GM23338 (cell line): ENCODE measurements around the gene GRIA3.

Experiments used
- EZH2 ChIP-seq: fragments of 200-600 bp; sonication (generic); IDR thresholded peaks from one replicate; pipeline ENCODE4 v1.8.0; 2017; ENCODE audit warnings: antibody characterized with exemption, mild to moderate bottlenecking, low read depth; ENCODE audit not compliant: unreplicated experiment
- EZH2phosphoT487 ChIP-seq: fragments of 200-600 bp; sonication (generic); IDR thresholded peaks from one replicate; pipeline ENCODE4 v1.8.1; 2018; ENCODE audit warnings: antibody characterized with exemption; ENCODE audit not compliant: unreplicated experiment
- NANOG ChIP-seq: IDR thresholded peaks from 2 replicates; pipeline ENCODE4 v1.6.1; 2016; ENCODE audit warnings: antibody characterized with exemption, borderline replicate concordance
- REST ChIP-seq: IDR thresholded peaks from one replicate; pipeline ENCODE4 v1.6.1; 2018; ENCODE audit warnings: antibody characterized with exemption; ENCODE audit not compliant: unreplicated experiment
- STAT1 ChIP-seq: IDR thresholded peaks from one replicate; pipeline ENCODE4 v1.6.1; 2016; ENCODE audit warnings: antibody characterized with exemption; ENCODE audit not compliant: unreplicated experiment
- TF ChIP-seq, protein P1 (sequence below), 2 experiments: fragments of 200-600 bp in 1 of 2; sonication (generic) in 1 of 2; conservative IDR thresholded peaks; 2 replicates each; pipeline versions ENCODE4 v1.5.1 to v1.6.1; 2016 to 2017; ENCODE audit warnings: antibody characterized with exemption in 2 of 2, low read depth in 2 of 2, mild to moderate bottlenecking in 2 of 2, moderate library complexity in 1 of 2

DNA sequence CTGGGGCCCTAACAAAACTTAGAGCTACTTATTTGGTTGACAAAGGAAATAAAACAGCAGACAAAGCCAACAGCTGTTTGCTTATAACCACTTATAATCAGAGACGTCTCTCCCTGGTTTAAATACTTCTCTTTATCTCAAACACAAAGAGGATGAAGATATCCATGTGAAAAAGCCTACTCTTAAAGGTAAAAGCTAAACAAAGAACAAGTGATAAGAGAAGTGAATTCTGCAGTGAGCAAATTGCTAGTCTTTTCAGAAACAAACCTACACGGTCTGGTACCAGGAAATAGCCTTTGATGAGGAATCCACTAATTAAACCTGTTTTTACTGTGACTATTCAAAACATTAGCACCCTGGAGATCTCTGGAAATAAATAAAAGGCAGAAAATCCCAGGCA, 46.7 kb downstream of the GRIA3 start:
- TF ChIP-seq, protein P1, sequence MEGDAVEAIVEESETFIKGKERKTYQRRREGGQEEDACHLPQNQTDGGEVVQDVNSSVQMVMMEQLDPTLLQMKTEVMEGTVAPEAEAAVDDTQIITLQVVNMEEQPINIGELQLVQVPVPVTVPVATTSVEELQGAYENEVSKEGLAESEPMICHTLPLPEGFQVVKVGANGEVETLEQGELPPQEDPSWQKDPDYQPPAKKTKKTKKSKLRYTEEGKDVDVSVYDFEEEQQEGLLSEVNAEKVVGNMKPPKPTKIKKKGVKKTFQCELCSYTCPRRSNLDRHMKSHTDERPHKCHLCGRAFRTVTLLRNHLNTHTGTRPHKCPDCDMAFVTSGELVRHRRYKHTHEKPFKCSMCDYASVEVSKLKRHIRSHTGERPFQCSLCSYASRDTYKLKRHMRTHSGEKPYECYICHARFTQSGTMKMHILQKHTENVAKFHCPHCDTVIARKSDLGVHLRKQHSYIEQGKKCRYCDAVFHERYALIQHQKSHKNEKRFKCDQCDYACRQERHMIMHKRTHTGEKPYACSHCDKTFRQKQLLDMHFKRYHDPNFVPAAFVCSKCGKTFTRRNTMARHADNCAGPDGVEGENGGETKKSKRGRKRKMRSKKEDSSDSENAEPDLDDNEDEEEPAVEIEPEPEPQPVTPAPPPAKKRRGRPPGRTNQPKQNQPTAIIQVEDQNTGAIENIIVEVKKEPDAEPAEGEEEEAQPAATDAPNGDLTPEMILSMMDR (conservative IDR thresholded peaks at IDR 0.05; ENCODE audit: low read depth in 2 of 2) = no peak
- TF ChIP-seq REST (no peak), EZH2 (no peak), STAT1 (no peak), EZH2phosphoT487 (no peak), NANOG (peak; percentile 85)
